HL-60 (cell line): ENCODE results near the gene NRXN3.

Experiments
- DNase-seq, 2 experiments: peaks; one replicate each; pipeline ENCODE4 v3.0.0-alpha.2; 2010 to 2020; ENCODE audit warnings: low read depth in 1 of 2, low spot score in 1 of 2
- H3K27ac ChIP-seq: fragments of 250-450 bp; sonication (Bioruptor Pico); replicated peaks from 2 replicates; pipeline ENCODE4 v1.5.1; 2020; ENCODE audit warnings: mild to moderate bottlenecking, moderate library complexity
- H3K27me3 ChIP-seq: fragments of 250-450 bp; sonication (Bioruptor Pico); 2 replicates; pipeline ENCODE4 v1.5.1; 2021; ENCODE audit warnings: mild to moderate bottlenecking, moderate library complexity; ENCODE audit not compliant: insufficient read depth, poor library complexity, severe bottlenecking
- H3K4me3 ChIP-seq: replicated peaks from 2 replicates; pipeline ENCODE4 v1.5.1; 2011; ENCODE audit warnings: mild to moderate bottlenecking, control low read depth, low read length; ENCODE audit not compliant: insufficient read depth
- GABPA ChIP-seq: IDR thresholded peaks from 2 replicates; pipeline ENCODE4 v1.6.1; 2012; ENCODE audit warnings: low read depth
- POLR2AphosphoS5 ChIP-seq: IDR thresholded peaks from 2 replicates; pipeline ENCODE4 v1.6.1; 2012; ENCODE audit warnings: low read depth
- SPI1 ChIP-seq: IDR thresholded peaks from 2 replicates; pipeline ENCODE4 v1.6.1; 2012; ENCODE audit warnings: low read depth, mild to moderate bottlenecking, borderline replicate concordance
- TF ChIP-seq, protein P1 (sequence below): IDR thresholded peaks from one replicate; pipeline ENCODE4 v1.5.1; 2011; ENCODE audit warnings: low read length, control low read depth, inconsistent platforms; ENCODE audit not compliant: insufficient read depth
- TF ChIP-seq, protein P2 (sequence below): IDR thresholded peaks from 2 replicates; pipeline ENCODE4 v1.6.1; 2012; ENCODE audit warnings: low read depth; ENCODE audit not compliant: insufficient replicate concordance

Gene NRXN3

GRCh38 chr14:79841433-79841832 is 1671.3 kb downstream of the NRXN3 start:
- Histone ChIP-seq H3K27ac (no peak overlapping the region), H3K27me3 (no peaks in the 10 kb centered on the region), H3K4me3 (no peak overlapping the region)
- TF ChIP-seq, protein P1, sequence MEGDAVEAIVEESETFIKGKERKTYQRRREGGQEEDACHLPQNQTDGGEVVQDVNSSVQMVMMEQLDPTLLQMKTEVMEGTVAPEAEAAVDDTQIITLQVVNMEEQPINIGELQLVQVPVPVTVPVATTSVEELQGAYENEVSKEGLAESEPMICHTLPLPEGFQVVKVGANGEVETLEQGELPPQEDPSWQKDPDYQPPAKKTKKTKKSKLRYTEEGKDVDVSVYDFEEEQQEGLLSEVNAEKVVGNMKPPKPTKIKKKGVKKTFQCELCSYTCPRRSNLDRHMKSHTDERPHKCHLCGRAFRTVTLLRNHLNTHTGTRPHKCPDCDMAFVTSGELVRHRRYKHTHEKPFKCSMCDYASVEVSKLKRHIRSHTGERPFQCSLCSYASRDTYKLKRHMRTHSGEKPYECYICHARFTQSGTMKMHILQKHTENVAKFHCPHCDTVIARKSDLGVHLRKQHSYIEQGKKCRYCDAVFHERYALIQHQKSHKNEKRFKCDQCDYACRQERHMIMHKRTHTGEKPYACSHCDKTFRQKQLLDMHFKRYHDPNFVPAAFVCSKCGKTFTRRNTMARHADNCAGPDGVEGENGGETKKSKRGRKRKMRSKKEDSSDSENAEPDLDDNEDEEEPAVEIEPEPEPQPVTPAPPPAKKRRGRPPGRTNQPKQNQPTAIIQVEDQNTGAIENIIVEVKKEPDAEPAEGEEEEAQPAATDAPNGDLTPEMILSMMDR, result no peak
- TF ChIP-seq POLR2AphosphoS5 (no peak), SPI1 (no peak)
- TF ChIP-seq, protein P2, sequence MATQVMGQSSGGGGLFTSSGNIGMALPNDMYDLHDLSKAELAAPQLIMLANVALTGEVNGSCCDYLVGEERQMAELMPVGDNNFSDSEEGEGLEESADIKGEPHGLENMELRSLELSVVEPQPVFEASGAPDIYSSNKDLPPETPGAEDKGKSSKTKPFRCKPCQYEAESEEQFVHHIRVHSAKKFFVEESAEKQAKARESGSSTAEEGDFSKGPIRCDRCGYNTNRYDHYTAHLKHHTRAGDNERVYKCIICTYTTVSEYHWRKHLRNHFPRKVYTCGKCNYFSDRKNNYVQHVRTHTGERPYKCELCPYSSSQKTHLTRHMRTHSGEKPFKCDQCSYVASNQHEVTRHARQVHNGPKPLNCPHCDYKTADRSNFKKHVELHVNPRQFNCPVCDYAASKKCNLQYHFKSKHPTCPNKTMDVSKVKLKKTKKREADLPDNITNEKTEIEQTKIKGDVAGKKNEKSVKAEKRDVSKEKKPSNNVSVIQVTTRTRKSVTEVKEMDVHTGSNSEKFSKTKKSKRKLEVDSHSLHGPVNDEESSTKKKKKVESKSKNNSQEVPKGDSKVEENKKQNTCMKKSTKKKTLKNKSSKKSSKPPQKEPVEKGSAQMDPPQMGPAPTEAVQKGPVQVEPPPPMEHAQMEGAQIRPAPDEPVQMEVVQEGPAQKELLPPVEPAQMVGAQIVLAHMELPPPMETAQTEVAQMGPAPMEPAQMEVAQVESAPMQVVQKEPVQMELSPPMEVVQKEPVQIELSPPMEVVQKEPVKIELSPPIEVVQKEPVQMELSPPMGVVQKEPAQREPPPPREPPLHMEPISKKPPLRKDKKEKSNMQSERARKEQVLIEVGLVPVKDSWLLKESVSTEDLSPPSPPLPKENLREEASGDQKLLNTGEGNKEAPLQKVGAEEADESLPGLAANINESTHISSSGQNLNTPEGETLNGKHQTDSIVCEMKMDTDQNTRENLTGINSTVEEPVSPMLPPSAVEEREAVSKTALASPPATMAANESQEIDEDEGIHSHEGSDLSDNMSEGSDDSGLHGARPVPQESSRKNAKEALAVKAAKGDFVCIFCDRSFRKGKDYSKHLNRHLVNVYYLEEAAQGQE, result no peak
- no peak for DNase-seq

GRCh38 chr14:79842270-79842669 is 1672.1 kb downstream of the NRXN3 start:
- DNase-seq, result no peak
- Histone ChIP-seq H3K27me3 (no peaks in the 10 kb centered on the region), H3K4me3 (no peak overlapping the region), H3K27ac (no peak overlapping the region)
- TF ChIP-seq, protein P1, result no peak
- TF ChIP-seq SPI1 (no peak), POLR2AphosphoS5 (no peak), GABPA (no peak)
- TF ChIP-seq, protein P2, result no peak

DNA sequence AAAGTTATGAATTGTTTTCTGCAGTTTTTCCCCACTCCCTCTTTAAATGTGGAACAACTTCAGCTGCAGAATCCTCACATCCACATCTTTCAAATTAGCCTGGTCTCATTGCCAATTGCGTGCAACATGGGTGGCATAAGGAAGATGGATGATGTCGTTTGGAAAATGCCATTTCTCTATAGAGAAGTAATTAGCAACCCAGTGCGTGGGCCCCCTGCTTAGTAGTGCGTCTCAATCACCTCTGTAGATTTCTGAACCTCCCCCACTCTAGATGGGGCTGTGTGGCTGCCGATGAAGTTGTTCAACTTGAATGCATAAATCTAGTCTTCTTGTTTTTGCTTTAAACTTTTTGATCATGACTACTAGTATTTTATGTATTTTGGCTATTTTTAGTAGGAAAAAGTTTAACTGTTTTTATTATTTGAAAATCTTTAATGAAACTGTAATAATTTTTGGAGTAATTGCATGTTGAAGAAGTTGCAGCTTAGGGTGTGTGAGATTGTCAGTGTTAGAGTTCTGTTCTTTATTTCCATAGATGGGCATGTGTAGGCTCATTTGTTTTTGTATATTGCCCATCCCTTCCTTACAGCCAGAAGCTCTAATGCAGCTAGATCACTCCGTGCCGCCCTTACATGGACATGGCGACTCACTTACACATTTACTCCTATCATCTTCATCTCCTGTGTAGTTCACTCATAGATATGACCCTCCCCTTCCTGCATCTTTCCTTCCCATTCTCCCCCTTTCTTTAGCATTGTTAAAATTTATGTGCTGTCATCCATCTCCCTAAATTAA is 1683.0 kb downstream of the NRXN3 start:
- Histone ChIP-seq H3K27me3 (no peaks in the 10 kb centered on the region), H3K27ac (no peak overlapping the region), H3K4me3 (no peak overlapping the region)
- TF ChIP-seq POLR2AphosphoS5 (no peak), GABPA (no peak)
- no peak for DNase-seq

- Histone ChIP-seq H3K27me3 (no peaks in the 10 kb centered on the region), H3K4me3 (no peak overlapping the region), H3K27ac (no peak overlapping the region)
- DNase-seq, result no peak
- TF ChIP-seq POLR2AphosphoS5 (no peak), GABPA (no peak), SPI1 (no peak)
- TF ChIP-seq, protein P1, result no peak
- TF ChIP-seq, protein P2, result no peak
These were observed 1685.6 kb downstream of the NRXN3 start for GRCh38 chr14:79855789-79856188.
